ENCODE results near the gene TMED7. TPM values are rescaled to one million over a fixed set of nuclear protein-coding genes. Genes with fewer than 3 reads are reported as not detected.
"Not testable (repeated sequence)": the region's sequence is repeated elsewhere in the genome, so short reads cannot be mapped to it uniquely, and the experiment has no call there.

TMED7 gene
- total RNA-seq, result 10 to 100 TPM; 59.8 to 66.1 (median 62.6) TPM

GRCh38 chr5:115625579-115626444 lies at the start of gene TMED7:
TSS of gene TMED7 (minus strand) at chr5:115626036. CDS start at chr5:115625792, 244 bp downstream.
- H3K36me3 Mint-ChIP-seq (ENCODE audit: insufficient read depth), result peaks cover 4% of the 10 kb centered on the region
- H3K4me3 Mint-ChIP-seq, result no peak within 1 kb of the TSS
- no peaks in the 10 kb centered on the region for H3K27me3 Mint-ChIP-seq (ENCODE audit: low read depth)
- H3K4me1 Mint-ChIP-seq (ENCODE audit: low read depth), result peaks cover 30% of the 10 kb centered on the region
- DNase-seq (peak; percentile 100), ATAC-seq (peak; percentile 95 to 96)
- no peaks in the 10 kb centered on the region for H3K9me3 Mint-ChIP-seq

GRCh38 chr5:115674782-115675181 lies 48.9 kb upstream of the TMED7 start:
- not testable (repeated sequence) for H3K9me3 Mint-ChIP-seq, H3K4me3 Mint-ChIP-seq
- H3K27me3 Mint-ChIP-seq (ENCODE audit: low read depth), result peaks cover 20% of the 10 kb centered on the region

GRCh38 chr5:115673596-115673995 lies 47.8 kb upstream of the TMED7 start:
- H3K27me3 Mint-ChIP-seq (ENCODE audit: low read depth), result peaks cover 24% of the 10 kb centered on the region
- no peak for ATAC-seq
- no peaks in the 10 kb centered on the region for H3K4me1 Mint-ChIP-seq (ENCODE audit: low read depth)

More at GRCh38 chr5:115674782-115675181, 48.9 kb upstream of the TMED7 start:
- not testable (repeated sequence) for DNase-seq; H3K36me3 Mint-ChIP-seq (ENCODE audit: insufficient read depth); H3K4me1 Mint-ChIP-seq (ENCODE audit: low read depth); ATAC-seq

GRCh38 chr5:115671939-115672338 lies 46.1 kb upstream of the TMED7 start:
- no peak for ATAC-seq
- H3K4me3 Mint-ChIP-seq, result no peak overlapping the region

More at GRCh38 chr5:115673596-115673995, 47.8 kb upstream of the TMED7 start:
- H3K4me3 Mint-ChIP-seq, result no peak overlapping the region
- no peak for DNase-seq
- H3K36me3 Mint-ChIP-seq (ENCODE audit: insufficient read depth), result no peaks in the 10 kb centered on the region
- H3K9me3 Mint-ChIP-seq, result peaks cover 6% of the 10 kb centered on the region

GRCh38 chr5:115666023-115666422 lies 40.2 kb upstream of the TMED7 start:
- no peak overlapping the region for H3K4me3 Mint-ChIP-seq
- peaks cover 20% of the 10 kb centered on the region for H3K9me3 Mint-ChIP-seq

More at GRCh38 chr5:115671939-115672338, 46.1 kb upstream of the TMED7 start:
- Mint-ChIP-seq H3K36me3 (ENCODE audit: insufficient read depth) (peaks cover 3% of the 10 kb centered on the region), H3K9me3 (peaks cover 15% of the 10 kb centered on the region), H3K27me3 (ENCODE audit: low read depth) (peaks cover 30% of the 10 kb centered on the region), H3K4me1 (ENCODE audit: low read depth) (no peaks in the 10 kb centered on the region)
- no peak for DNase-seq

GRCh38 chr5:115661563-115661962 lies 35.7 kb upstream of the TMED7 start:
- H3K9me3 Mint-ChIP-seq, result peaks cover 11% of the 10 kb centered on the region
- peaks cover 44% of the 10 kb centered on the region for H3K27me3 Mint-ChIP-seq (ENCODE audit: low read depth)
- no peak for ATAC-seq
- H3K36me3 Mint-ChIP-seq (ENCODE audit: insufficient read depth), result no peaks in the 10 kb centered on the region
- H3K4me1 Mint-ChIP-seq (ENCODE audit: low read depth), result no peaks in the 10 kb centered on the region
- no peak for DNase-seq
- no peak overlapping the region for H3K4me3 Mint-ChIP-seq

More at GRCh38 chr5:115666023-115666422, 40.2 kb upstream of the TMED7 start:
- H3K4me1 Mint-ChIP-seq (ENCODE audit: low read depth), result no peaks in the 10 kb centered on the region
- peaks cover 38% of the 10 kb centered on the region for H3K27me3 Mint-ChIP-seq (ENCODE audit: low read depth)
- H3K36me3 Mint-ChIP-seq (ENCODE audit: insufficient read depth), result peaks cover 3% of the 10 kb centered on the region
- DNase-seq, result no peak
- no peak for ATAC-seq

GRCh38 chr5:115661101-115661500 lies 35.3 kb upstream of the TMED7 start:
- DNase-seq (no peak), ATAC-seq (no peak)
- Mint-ChIP-seq H3K27me3 (ENCODE audit: low read depth) (peaks cover 43% of the 10 kb centered on the region), H3K4me3 (no peak overlapping the region), H3K9me3 (peaks cover 10% of the 10 kb centered on the region), H3K4me1 (ENCODE audit: low read depth) (no peaks in the 10 kb centered on the region), H3K36me3 (ENCODE audit: insufficient read depth) (no peaks in the 10 kb centered on the region)

GRCh38 chr5:115657881-115658233 lies 32.0 kb upstream of the TMED7 start:
- no peaks in the 10 kb centered on the region for H3K36me3 Mint-ChIP-seq (ENCODE audit: insufficient read depth)
- H3K9me3 Mint-ChIP-seq, result peaks cover 10% of the 10 kb centered on the region
- no peak overlapping the region for H3K4me3 Mint-ChIP-seq
- no peak for DNase-seq
- ATAC-seq, result no peak
- no peaks in the 10 kb centered on the region for H3K4me1 Mint-ChIP-seq (ENCODE audit: low read depth)
- H3K27me3 Mint-ChIP-seq (ENCODE audit: low read depth), result peaks cover 29% of the 10 kb centered on the region

GRCh38 chr5:115657125-115657880 lies 31.5 kb upstream of the TMED7 start:
- H3K4me1 Mint-ChIP-seq (ENCODE audit: low read depth), result no peaks in the 10 kb centered on the region
- ATAC-seq (no peak), DNase-seq (no peak)
- H3K4me3 Mint-ChIP-seq, result no peak overlapping the region
- H3K9me3 Mint-ChIP-seq, result peaks cover 10% of the 10 kb centered on the region
- H3K36me3 Mint-ChIP-seq (ENCODE audit: insufficient read depth), result no peaks in the 10 kb centered on the region
- H3K27me3 Mint-ChIP-seq (ENCODE audit: low read depth), result peaks cover 26% of the 10 kb centered on the region

- Mint-ChIP-seq H3K4me1 (ENCODE audit: low read depth) (no peaks in the 10 kb centered on the region), H3K9me3 (peaks cover 10% of the 10 kb centered on the region)
- no peak for ATAC-seq
Observed at GRCh38 chr5:115656404-115656803, 30.6 kb upstream of the TMED7 start.

GRCh38 chr5:115655994-115656393 lies 30.2 kb upstream of the TMED7 start:
- H3K9me3 Mint-ChIP-seq, result peaks cover 10% of the 10 kb centered on the region
- DNase-seq (no peak), ATAC-seq (no peak)
- H3K4me1 Mint-ChIP-seq (ENCODE audit: low read depth), result no peaks in the 10 kb centered on the region
- no peak overlapping the region for H3K4me3 Mint-ChIP-seq
- H3K36me3 Mint-ChIP-seq (ENCODE audit: insufficient read depth), result no peaks in the 10 kb centered on the region
- H3K27me3 Mint-ChIP-seq (ENCODE audit: low read depth), result peaks cover 30% of the 10 kb centered on the region

More at GRCh38 chr5:115656404-115656803, 30.6 kb upstream of the TMED7 start:
- Mint-ChIP-seq H3K4me3 (no peak overlapping the region), H3K36me3 (ENCODE audit: insufficient read depth) (no peaks in the 10 kb centered on the region), H3K27me3 (ENCODE audit: low read depth) (peaks cover 26% of the 10 kb centered on the region)
- no peak for DNase-seq

- ATAC-seq (no peak), DNase-seq (no peak)
- H3K4me3 Mint-ChIP-seq, result no peak overlapping the region
- no peaks in the 10 kb centered on the region for H3K9me3 Mint-ChIP-seq
- no peaks in the 10 kb centered on the region for H3K36me3 Mint-ChIP-seq (ENCODE audit: insufficient read depth)
- H3K4me1 Mint-ChIP-seq (ENCODE audit: low read depth), result no peaks in the 10 kb centered on the region
- peaks cover 9% of the 10 kb centered on the region for H3K27me3 Mint-ChIP-seq (ENCODE audit: low read depth)
Observed at GRCh38 chr5:115649541-115649940, 23.7 kb upstream of the TMED7 start.

GRCh38 chr5:115648056-115648455 lies 22.2 kb upstream of the TMED7 start:
- H3K27me3 Mint-ChIP-seq (ENCODE audit: low read depth), result peaks cover 16% of the 10 kb centered on the region
- DNase-seq (no peak), ATAC-seq (no peak)
- no peak overlapping the region for H3K4me3 Mint-ChIP-seq
- H3K4me1 Mint-ChIP-seq (ENCODE audit: low read depth), result no peaks in the 10 kb centered on the region
- H3K9me3 Mint-ChIP-seq, result no peaks in the 10 kb centered on the region
- no peaks in the 10 kb centered on the region for H3K36me3 Mint-ChIP-seq (ENCODE audit: insufficient read depth)

GRCh38 chr5:115645386-115645785 lies 19.6 kb upstream of the TMED7 start:
- H3K27me3 Mint-ChIP-seq (ENCODE audit: low read depth), result peaks cover 15% of the 10 kb centered on the region
- not testable (repeated sequence) for H3K4me3 Mint-ChIP-seq

More at GRCh38 chr5:115645386-115645785, 19.6 kb upstream of the TMED7 start:
- H3K9me3 Mint-ChIP-seq; H3K36me3 Mint-ChIP-seq (ENCODE audit: insufficient read depth); H3K4me1 Mint-ChIP-seq (ENCODE audit: low read depth); DNase-seq; ATAC-seq: not testable (repeated sequence)
